DMS79 treated with DMSO at 0.1 percent for 48 hours (cell line): ENCODE measurements around the gene ANKRD40CL.
"Not testable (repeated sequence)": the region's sequence is repeated elsewhere in the genome, so short reads cannot be mapped to it uniquely, and the experiment has no call there.

ENCODE experiments used
- DNase-seq: peaks from one replicate; lab custom pipeline; 2025; lab: John Stamatoyannopoulos, UW

ANKRD40CL gene

DNA sequence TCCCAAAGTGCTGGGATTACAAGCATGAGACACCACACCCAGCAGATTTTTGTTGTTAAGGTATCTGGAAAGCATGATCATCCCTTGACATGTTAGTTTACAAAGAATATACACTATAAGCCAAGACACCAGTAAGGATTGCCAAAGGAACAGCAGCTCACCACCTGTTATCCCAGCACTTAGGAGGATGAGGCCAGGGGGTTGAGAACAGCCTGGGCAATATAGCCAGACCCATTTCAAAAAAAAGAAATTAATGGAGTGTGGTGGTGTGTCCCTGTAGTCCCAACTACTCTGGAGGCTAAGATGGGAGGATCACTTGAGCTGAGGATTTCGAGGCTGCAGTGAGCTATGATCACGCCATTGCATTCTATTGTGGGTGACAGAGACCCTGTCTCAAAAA is 5.1 kb downstream of the ANKRD40CL start:
- DNase-seq: no peak

DNA sequence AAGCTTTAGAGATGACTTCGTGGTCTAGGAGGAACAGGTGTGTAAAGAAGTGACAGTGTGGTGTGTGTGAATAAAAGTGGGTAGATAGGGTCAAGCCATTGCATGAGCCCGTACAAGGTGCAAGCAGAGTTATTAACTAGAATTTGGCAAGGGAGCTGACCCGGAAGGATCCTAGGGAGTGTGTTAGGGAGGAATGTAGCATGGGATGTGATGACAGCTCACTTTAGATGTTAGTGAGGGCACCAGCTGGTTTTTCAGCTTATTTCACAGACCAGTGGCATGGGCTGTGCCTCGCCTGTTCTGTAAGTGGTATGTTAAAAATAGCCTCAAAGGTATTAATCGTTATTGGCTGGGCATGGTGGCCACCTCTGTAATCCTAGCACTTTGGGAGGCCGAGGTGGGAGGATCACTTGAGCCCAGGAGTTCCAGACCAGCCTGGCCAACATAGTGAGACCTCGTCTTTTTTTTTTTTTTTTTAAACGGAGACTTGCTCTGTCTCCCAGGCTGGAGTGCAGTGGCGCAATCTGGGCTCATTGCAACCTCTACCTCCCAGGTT is 8.3 kb downstream of the ANKRD40CL start:
- DNase-seq: no peak

DNA sequence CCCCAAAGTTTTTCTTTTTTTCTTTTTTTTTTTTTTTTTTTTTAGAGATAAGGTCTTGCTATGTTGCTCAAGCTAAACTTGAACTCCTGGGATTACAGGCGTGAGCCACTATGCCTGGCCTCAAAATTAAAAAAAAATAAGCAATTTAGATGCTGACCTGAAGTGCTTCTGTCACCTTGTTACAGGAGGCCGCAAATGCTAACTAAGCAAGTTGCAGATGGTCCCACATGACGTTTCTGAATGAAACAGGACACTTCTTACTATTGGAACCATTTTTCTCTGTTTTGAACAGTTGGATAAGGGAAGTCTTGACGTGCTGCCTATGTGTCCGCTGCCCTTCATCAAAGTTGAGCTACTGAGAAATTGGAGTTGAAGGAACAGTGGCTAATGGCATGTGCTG is 8.8 kb downstream of the ANKRD40CL start:
- DNase-seq: no peak

DNA sequence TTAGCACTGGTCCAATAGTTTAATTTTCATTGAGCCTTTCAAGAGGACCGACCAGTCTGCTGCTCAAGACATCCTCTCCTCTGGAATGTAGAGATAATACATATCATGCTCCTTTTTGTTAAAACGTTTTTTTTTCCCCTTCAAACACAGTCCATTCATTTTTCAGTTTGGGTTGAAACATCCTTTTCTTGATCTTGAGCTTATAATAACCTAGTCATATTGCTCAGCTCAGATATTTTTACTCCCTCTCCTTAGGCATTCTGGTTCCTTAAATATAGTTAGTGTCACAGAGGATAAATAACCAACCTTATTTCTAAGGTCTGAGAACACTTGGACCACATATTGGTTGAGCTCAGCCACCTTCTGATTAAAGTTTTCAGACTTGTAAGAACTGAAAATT is 12.8 kb downstream of the ANKRD40CL start:
- DNase-seq: no peak

DNA sequence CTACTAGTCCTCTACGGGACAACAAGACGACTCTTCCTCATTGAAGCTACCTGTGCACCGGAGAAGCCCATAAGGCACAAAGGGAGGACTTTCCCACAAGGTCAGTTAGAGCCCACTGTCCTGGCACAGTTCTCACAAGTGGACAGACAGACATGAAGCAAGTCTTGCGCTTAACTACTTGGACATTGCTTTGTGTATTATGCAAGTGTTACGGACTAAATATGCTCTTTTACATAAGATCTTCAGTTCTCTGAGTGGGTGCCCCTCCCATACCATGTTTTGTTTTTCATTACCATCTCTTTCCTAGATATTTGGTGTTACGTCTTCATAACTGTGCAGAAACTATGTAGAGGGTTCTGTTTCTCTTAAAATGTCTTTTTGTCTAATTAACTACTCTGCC is 18.1 kb downstream of the ANKRD40CL start:
- no peak for DNase-seq

DNA sequence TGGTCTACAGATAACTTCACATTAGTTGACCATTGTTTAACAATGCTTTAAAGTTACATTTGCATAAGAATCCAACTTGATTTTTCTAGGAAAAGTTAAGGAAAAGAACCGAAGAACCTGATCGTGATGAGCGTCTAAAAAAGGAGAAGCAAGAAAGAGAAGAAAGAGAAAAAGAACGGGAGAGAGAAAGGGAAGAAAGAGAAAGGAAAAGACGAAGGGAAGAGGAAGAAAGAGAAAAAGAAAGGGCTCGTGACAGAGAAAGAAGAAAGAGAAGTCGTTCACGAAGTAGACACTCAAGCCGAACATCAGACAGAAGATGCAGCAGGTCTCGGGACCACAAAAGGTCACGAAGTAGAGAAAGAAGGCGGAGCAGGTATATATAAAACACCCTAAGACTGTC is 21.7 kb downstream of the ANKRD40CL start:
- DNase-seq: no peak

DNA sequence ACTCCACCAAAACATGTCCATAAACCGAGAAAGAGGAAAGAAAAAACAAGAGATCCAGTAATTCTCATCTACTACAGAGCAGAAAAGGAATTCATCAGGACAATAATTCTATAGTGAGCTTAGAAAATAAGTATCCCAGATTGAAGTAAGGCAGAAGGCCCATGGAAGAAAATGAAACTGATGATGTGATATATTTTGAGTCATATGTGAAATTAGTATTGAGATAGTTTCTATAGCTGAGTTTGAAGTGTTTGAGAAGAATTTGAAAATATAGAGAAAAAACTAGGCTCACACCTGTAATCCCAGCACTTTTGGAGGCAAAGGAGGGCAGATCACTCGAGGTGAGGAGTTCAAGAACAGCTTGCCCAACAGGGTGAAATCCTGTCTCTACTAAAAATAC is 28.2 kb downstream of the ANKRD40CL start:
- no peak for DNase-seq

DNA sequence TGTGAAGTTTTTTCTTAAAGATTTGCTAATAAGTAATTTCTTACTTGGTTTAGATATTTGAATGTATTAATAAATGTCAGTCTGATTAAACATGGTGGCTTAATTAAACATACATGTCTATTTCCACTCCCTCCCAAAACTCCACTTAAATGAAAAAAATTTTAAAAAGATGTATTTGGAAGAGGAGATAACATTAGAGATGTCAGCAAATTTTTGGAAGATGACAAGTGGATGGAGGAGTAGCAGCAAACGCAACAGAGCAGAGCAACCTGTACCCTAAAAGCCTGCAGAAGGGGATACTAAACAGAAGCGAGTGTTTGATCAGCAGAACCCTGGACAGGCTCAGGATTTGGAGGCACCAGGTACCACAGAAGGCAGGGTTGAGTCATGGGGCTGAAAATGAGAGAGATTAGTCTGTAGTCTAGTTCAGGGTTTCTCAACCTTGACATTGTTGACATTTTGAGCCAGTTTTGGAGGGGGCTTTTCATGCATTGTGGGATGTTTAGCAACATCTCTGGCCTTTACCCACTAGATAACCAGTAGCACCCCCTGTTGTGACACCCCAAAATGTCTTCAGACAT is 30.1 kb downstream of the ANKRD40CL start:
- DNase-seq: no peak

DNA sequence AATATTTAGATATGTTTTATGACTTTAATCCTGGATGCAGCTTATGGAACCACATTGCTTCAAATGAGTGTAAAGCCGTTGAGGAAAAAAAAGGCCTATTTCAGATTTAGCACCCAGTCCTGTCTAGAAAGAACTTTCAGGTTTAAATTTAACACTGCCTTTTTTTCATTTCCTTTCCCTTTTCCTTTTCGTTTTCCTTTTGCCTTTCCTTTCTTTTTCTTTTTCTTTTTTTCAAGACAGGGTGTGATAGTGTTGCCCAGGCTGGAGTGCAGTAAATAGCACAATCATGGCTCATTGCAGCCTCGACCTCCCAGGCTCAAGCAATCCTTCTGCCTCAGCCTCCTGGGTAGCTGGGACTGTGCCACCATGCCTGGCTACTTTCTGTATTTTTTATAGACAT is 32.0 kb downstream of the ANKRD40CL start:
- DNase-seq: no peak

DNA sequence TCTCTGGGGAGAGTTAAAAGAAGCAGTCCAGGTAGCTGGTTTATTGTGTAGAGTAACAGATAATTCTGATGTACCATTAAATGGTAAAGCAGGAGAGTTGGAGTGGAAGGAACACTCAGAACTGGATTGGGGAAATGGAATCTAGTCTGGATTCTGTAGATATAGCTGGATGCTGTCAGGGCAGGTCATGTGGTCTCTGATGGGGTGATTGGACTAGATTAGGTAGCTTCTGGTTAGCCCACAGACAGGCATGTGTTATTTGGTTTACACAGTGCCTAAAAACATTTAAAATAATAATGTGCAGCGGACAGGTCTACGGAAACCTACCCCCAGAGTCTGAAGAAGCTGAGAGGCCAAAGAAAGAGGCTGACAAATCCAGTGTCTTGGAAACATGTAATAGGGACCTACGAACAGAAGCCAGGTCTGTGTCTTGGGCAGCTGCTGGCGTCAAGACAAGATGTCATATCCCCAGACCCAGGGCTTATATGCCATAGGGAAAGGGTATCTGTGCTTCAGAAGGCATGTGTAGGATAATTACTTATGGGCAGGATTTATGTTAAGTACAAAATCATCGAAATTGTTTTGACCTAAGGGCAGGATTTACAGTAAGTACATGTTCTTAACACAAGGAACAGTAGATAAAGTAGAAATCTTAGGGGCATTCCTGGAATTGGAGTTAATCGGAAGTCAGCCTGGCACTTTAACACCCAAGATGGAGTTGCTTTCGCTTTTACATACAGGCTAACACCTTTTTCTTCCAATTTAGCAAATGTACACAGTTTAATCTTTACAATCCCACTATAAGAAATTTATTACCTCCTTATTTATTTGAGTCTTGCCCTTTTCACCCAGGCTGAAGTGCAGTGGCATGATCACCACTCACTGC is 35.5 kb downstream of the ANKRD40CL start:
- DNase-seq: no peak

DNA sequence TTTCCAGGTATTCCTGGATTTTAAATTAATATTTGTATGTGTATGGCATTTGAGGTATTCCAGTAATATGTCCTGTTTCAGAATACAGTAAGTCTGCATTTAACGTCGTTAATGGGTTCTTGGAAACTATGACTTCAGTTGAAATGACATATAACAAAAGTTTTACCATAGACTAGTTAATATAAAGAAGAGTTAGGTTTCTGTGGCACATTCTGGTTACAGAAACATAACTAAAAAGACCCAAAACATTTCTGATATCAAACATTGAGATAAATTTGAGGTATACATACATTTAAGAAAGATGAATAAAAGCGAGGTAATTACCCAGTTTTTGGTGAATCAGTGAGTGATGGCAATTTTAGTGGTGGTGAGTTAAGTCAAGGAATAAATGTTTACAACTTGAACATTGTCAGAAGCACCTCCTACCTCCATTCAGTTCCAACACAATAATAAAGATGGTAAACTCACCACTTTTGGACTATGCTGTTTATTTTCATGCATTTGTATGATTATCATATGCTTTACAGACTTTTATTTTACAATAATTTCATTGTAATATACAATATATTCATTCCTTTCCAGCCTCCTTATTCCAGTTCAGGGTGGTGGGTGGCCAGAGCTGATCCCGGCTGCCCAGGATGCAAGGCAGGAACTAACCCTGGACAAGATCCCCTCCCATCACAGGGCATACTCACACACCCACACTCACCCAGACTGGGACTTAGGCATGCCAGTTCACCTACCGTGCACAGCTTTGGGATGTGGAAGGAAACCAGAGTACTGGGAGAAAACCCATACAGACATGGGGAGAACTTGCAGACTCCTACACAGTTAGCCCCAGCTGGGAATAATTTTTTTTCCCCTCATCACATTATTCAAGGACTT is 38.2 kb downstream of the ANKRD40CL start:
- DNase-seq: no peak

DNA sequence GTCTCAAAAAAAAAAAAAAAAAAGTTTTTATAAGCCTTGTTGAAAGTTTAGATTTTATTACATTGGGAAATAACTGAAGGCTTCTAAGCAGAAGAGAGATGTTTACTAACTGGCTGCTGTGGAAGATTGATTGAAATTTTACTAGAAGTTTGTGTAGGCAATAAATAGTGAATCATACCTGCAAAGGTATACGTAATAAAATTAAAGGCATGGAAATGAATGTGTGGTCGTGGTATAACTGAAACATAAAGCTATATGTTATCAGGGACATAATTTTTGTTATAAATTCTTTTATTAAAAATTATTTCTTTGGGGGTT is 39.2 kb downstream of the ANKRD40CL start:
- DNase-seq: no peak

DNA sequence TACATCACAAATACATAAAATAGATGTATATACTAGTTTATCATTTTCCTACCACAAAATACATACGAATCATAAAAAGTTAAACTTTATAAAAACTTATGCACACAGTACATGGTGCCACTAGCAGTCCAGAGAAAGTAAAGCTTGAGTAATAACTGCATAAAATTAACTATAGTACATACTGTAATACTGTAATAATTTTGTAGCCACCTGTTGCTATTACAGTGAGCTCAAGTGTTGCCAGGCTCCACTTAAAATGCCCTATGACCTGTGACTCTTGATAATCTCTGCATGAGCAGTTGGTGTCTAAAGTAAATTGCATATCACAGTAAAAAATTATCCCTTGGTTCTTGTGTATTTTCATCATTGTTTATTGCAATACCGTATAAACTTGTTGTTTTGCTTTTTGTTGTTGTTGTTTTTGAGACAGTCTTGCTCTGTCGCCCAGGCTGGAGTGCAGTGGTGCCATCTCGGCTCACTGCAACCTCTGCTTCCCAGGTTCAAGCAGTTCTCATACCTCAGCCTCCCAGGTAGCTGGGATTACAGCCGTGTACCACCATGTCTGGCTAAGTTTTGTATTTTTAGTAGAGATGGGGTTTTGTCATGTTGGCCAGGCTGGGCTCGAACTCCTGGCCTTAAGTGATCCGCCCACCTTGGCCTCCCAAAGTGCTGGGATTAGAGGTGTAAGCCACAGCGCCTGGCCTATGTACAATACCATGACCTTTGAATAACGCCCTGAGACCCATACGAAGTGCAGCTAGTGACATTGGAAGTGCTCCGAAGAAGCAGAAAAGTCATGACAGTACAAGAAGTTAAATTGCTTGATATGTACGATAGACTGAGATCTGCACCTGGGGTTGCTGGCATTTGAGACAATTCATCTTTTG is 41.3 kb downstream of the ANKRD40CL start:
- no peak for DNase-seq

DNA sequence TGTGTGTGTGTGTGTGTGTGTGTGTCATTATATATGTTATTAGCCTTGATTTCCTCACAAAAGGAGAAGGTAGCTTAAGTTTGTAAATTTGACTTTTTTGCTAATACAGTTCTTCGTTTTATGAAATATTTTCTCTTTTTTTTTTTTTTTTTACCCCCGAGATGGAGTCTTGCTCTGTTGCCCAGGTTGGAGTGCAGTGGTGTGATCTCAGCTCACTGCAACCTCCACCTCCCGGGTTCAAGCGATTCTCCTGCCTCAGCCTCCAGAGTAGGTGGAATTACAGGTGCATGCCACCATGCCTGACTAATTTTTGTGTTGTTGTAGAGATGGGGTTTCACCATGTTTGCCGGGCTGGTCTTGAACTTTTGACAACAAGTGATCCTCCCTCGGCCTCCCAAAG is 42.7 kb downstream of the ANKRD40CL start:
- DNase-seq: not testable (repeated sequence)

DNA sequence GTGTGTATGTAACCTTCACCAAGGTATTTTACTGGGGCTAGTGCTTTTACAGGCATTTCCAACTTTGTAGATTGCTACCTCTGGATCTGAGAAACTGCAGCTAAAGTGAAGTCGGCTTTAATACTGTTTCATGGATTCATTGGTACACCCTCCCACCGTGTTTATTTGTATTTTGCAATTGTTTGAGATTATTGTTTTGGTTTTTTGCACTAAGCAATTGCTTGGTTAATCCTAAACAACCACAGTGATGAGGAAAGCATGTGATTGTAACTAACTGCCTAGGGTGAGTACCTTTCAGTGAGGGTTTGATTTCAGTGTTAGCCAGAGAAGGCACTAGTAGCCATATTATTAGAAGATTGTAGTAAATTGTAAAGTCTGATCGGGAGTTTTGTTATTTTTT is 44.6 kb downstream of the ANKRD40CL start:
- DNase-seq: no peak

DNA sequence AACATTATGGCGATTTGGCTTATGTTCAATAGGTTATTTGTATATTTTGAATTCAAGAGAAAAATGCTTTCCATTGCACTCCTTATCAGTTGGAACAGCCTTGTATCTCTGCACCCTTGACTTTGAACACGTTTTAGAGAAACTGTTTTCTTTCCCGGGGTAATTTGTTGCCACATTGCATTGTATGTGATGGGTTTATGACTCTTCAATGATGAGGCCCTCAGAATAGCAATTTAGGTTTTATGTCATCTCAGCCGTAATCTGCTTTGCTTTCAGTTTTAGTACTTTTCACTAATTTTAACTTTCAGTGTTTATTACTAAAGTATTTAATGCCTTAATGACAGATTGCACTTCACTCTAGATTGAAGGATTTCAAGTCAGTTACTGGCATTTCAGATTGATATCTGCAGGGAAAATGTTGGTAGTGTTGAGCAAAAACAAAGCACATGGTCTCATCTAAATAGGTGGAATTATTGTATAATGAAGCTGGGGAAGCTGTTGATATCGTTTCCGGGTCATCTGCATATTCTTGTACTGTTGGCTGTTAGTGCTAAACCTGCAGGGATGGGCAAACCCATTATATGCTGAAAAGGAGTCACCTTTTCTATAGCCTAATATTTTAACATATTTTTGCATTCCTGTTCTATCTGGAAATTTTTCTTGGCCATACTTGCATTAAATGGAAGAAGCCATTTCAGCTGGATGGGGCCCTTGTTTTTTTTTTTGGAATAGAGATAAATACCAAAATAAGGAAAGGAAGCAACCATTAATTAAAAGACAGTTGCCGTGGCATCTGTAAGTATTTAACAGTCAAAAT is 45.9 kb downstream of the ANKRD40CL start:
- no peak for DNase-seq

DNA sequence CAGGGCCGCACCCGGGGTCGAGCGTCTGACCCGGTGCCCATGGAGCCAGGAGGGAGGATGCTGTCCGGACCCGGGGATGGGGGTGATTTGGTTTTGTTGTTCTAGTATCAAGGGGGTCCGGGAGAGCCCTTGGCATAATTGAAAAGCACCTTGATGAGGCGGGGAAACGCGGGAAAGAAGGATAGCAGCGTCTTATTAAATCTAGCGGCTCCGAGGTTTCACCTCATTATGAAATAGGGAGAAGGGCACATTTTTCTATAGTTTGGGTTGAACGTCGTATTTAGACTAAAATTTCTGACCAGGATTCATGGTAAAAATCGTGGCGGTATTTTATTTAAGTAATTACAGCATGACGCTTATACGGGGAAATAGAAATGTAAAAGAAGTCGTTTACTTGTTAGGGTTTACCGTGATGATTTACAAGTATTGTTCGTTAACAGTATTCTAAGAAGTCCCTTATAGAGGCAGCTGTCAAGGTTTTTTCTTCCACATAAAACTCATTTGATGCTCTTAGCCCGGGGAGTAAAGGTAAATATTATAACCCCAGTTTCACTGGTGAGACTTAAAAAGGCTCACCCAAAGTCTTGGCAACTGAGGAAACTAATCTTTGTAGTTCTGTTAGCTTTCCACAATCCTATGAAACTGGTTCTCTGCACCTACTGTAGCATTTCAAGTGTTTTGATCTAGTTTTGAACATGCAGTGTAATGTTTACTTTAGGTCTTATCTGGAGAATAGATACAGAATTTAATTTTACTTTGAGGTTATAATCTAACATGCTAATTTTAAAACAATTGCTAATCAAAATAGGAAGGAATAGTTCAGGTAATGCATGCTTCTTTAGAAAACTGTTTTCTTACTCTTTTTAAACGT is 47.2 kb downstream of the ANKRD40CL start:
- peak; percentile 51 for DNase-seq

DNA sequence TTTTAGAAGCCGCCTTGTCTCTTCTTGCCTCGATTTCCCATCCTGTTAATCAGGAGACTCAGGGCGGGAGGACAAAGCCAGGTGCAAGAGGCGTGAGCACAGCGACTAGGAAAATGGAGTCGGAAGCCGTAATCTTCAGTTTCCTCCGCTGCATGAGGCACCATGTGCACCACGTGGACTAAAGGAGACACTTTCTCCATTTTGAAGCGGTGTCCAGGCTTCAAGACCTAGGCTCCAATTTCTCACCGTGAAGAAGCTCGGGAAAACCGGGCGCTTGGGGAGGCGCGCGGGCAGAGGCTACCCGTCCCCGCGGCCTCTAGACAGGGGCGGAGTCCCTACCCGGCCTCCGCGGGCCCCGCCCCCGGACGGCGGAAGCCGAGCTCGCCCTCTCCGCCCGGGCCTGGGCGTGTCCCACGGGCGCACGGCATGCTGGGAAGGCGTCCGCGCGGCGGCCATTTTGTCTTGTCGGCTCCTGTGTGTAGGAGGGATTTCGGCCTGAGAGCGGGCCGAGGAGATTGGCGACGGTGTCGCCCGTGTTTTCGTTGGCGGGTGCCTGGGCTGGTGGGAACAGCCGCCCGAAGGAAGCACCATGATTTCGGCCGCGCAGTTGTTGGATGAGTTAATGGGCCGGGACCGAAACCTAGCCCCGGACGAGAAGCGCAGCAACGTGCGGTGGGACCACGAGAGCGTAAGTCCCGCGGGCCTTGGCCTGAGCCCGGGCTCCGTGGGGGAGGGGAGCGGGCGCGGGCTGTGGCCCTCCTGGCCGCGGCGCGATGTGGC is 48.0 kb downstream of the ANKRD40CL start, which contains the start of gene LUC7L3:
LUC7L3 (plus strand) TSS at position 460 of the 780 bp plus-strand sequence; CDS start at position 590, 130 bp downstream.
- DNase-seq: peak; percentile 88

DNA sequence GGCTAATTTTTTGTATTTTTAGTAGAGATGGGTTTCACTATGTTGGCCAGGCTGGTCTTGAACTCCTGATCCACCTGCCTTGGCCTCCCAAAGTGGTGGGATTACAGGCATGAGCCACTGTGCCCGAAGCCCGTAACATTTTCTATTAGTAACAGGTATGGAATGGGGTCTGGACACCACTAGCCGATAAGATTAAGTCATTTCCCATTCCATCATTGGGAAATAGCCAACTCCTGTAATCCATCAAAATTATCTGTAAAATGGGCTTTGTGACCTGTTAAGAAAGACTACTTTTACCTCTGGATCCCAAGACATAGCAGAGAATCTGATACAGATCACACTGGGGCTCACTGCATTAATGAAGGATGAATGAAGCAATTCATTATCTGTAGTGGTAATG is 51.8 kb downstream of the ANKRD40CL start:
- DNase-seq: no peak
